HCT116 (cell line): ENCODE results near the gene SVIL. TPM values are rescaled to one million over a fixed set of nuclear protein-coding genes. Genes with fewer than 3 reads are reported as not detected.

Source experiments
- ATAC-seq: fragments of 200-7000 bp; cut with Tn5 transposase; 2 replicates; pipeline ENCODE4 v1.9.1; 2020; ENCODE audit warnings: mild to moderate bottlenecking, moderate library complexity
- BruUV-seq: library from RNA; stranded (reverse); fragments of 400-500 nt; replicated peaks from 2 replicates; lab custom pipeline; 2021; lab: Mats Ljungman, UMichigan
- CTCF ChIA-PET: fragments of 300-600 bp; sonication (Branson Sonifier 250); formaldehyde crosslinking; loops from one replicate; lab custom pipeline; 2021; ENCODE audit warnings: antibody characterized with exemption; lab: Charles Lee
- POLR2A ChIA-PET: fragments of 300-600, 350-600 bp; sonication (Branson Sonifier 250); formaldehyde crosslinking; loops from one replicate; lab custom pipeline; 2021; ENCODE audit warnings: antibody characterized with exemption; lab: Charles Lee
- RAD21 ChIA-PET, 2 experiments: fragments of 300-600 bp; sonication (Branson Sonifier 250); formaldehyde crosslinking; loops; one replicate each; lab custom pipeline; 2023; ENCODE audit warnings: low total read pairs in 2 of 2; ENCODE audit not compliant: uncharacterized antibody in 2 of 2, unreplicated experiment in 2 of 2, low non-redundant PET in 1 of 2; lab: Charles Lee
- DNase-seq: peaks from one replicate; pipeline ENCODE4 v3.0.0-alpha.2; 2010; ENCODE audit warnings: low read depth, low spot score
- H2AFZ ChIP-seq: fragments of 200-600 bp; shearing (Covaris generic), sonication (generic); 2 replicates; pipeline ENCODE4 v1.6.1; 2017; ENCODE audit warnings: low read depth, mixed run types, mixed read lengths, antibody characterized with exemption, low read length; ENCODE audit not compliant: poor library complexity, severe bottlenecking
- H3K27ac ChIP-seq: 2 replicates; pipeline ENCODE4 v1.5.1; 2012; ENCODE audit warnings: low read depth, low read length
- H3K27me3 ChIP-seq: fragments of 200-600 bp; sonication (generic); 2 replicates; pipeline ENCODE4 v1.6.1; 2016; ENCODE audit warnings: mixed run types, low read length, mixed read lengths; ENCODE audit not compliant: insufficient read depth
- H3K36me3 ChIP-seq, 2 experiments: fragments of 200-500 bp in 1 of 2; fragments of 200-600 bp in 1 of 2; sonication (Bioruptor generic) in 1 of 2; sonication (generic) in 1 of 2; 2 replicates each; pipeline versions ENCODE4 v1.5.1 to v1.6.1; 2014 to 2016; ENCODE audit warnings: low read length in 2 of 2, inconsistent platforms in 1 of 2, mixed read lengths in 1 of 2, mixed run types in 1 of 2; ENCODE audit not compliant: insufficient read depth in 2 of 2, control insufficient read depth in 1 of 2
- H3K4me1 ChIP-seq, 2 experiments: fragments of 200-600 bp in 1 of 2; sonication (generic) in 1 of 2; 2 replicates each; pipeline versions ENCODE4 v1.5.1 to v1.6.1; 2012 to 2017; ENCODE audit warnings: low read length in 2 of 2, inconsistent platforms in 1 of 2, mild to moderate bottlenecking in 1 of 2, mixed read lengths in 1 of 2, mixed run types in 1 of 2, moderate library complexity in 1 of 2; ENCODE audit not compliant: insufficient read depth in 2 of 2, control insufficient read depth in 1 of 2
- H3K4me2 ChIP-seq: fragments of 200-600 bp; sonication (generic); 2 replicates; pipeline ENCODE4 v1.6.1; 2017; ENCODE audit warnings: mixed run types, low read length, mixed read lengths
- H3K4me3 ChIP-seq, 2 experiments: fragments of 200-600 bp in 1 of 2; sonication (generic) in 1 of 2; replicated peaks in 1 of 2; 2 replicates each; pipeline ENCODE4 v1.5.1; 2011 to 2016; ENCODE audit warnings: low read length in 2 of 2, control low read depth in 1 of 2, low read depth in 1 of 2, mild to moderate bottlenecking in 1 of 2, mixed read lengths in 1 of 2, mixed run types in 1 of 2
- H3K79me2 ChIP-seq: fragments of 200-600 bp; sonication (generic); 2 replicates; pipeline ENCODE4 v1.6.1; 2017; ENCODE audit warnings: mild to moderate bottlenecking, mixed run types, low read length, moderate library complexity, mixed read lengths; ENCODE audit not compliant: insufficient read depth
- H3K9ac ChIP-seq: fragments of 200-600 bp; sonication (generic); 2 replicates; pipeline ENCODE4 v1.6.1; 2016; ENCODE audit warnings: low read length, mixed read lengths
- H3K9me2 ChIP-seq: fragments of 200-600 bp; sonication (generic), shearing (Covaris generic); 2 replicates; pipeline ENCODE4 v1.6.1; 2017; ENCODE audit warnings: mixed run types, mild to moderate bottlenecking, moderate library complexity; ENCODE audit not compliant: insufficient read depth
- H3K9me3 ChIP-seq, 2 experiments: fragments of 200-500 bp in 1 of 2; fragments of 200-600 bp in 1 of 2; sonication (Bioruptor generic) in 1 of 2; sonication (generic) in 1 of 2; 2 replicates each; pipeline ENCODE4 v1.6.1; 2014 to 2017; ENCODE audit warnings: low read length in 2 of 2, mixed read lengths in 2 of 2, inconsistent platforms in 1 of 2, low read depth in 1 of 2, mild to moderate bottlenecking in 1 of 2, mixed run types in 1 of 2, moderate library complexity in 1 of 2; ENCODE audit not compliant: control insufficient read depth in 1 of 2, insufficient read depth in 1 of 2
- H4K20me1 ChIP-seq: fragments of 200-600 bp; sonication (generic), shearing (Covaris generic); 2 replicates; pipeline ENCODE4 v1.6.1; 2017; ENCODE audit warnings: mixed run types, mild to moderate bottlenecking, moderate library complexity; ENCODE audit not compliant: insufficient read depth
- CBX3 ChIP-seq: IDR thresholded peaks from 2 replicates; pipeline ENCODE4 v1.6.1; 2012; ENCODE audit warnings: low read depth
- EGR1 ChIP-seq: IDR thresholded peaks from 2 replicates; pipeline ENCODE4 v1.6.1; 2012; ENCODE audit warnings: low read depth
- ELF1 ChIP-seq: IDR thresholded peaks from 2 replicates; pipeline ENCODE4 v1.6.1; 2012; ENCODE audit warnings: low read depth, borderline replicate concordance
- EZH2 ChIP-seq: fragments of 200-600 bp; sonication (generic); IDR thresholded peaks from 2 replicates; pipeline ENCODE4 v1.6.1; 2017; ENCODE audit warnings: antibody characterized with exemption, mixed run types
- EZH2phosphoT487 ChIP-seq: fragments of 200-600 bp; IDR thresholded peaks from 2 replicates; pipeline ENCODE4 v1.6.1; 2018; ENCODE audit warnings: antibody characterized with exemption, borderline replicate concordance
- POLR2A ChIP-seq: IDR thresholded peaks from 2 replicates; pipeline ENCODE4 v1.7.0; 2011; ENCODE audit warnings: borderline replicate concordance; ENCODE audit not compliant: insufficient read depth, insufficient read length; ENCODE audit errors: extremely low read depth
- POLR2AphosphoS5 ChIP-seq: IDR thresholded peaks from 2 replicates; pipeline ENCODE4 v1.6.1; 2011; ENCODE audit warnings: mild to moderate bottlenecking, low read depth, low read length, moderate library complexity
- RAD21 ChIP-seq: IDR thresholded peaks from 2 replicates; pipeline ENCODE4 v1.6.1; 2012; ENCODE audit warnings: low read depth, mild to moderate bottlenecking
- SP1 ChIP-seq: IDR thresholded peaks from 2 replicates; pipeline ENCODE4 v1.6.1; 2012; ENCODE audit warnings: low read depth
- SRF ChIP-seq: IDR thresholded peaks from 2 replicates; pipeline ENCODE4 v1.6.1; 2012; ENCODE audit warnings: low read depth
- TCF7L2 ChIP-seq: IDR thresholded peaks from 2 replicates; pipeline ENCODE4 v1.7.0; 2011; ENCODE audit warnings: borderline replicate concordance, inconsistent platforms; ENCODE audit not compliant: insufficient read depth, insufficient read length; ENCODE audit errors: extremely low read depth
- YY1 ChIP-seq: IDR thresholded peaks from 2 replicates; pipeline ENCODE4 v1.6.1; 2011; ENCODE audit warnings: low read length, low read depth, moderate library complexity, mild to moderate bottlenecking; ENCODE audit not compliant: insufficient replicate concordance; ENCODE audit errors: extremely low read depth
- ZFX ChIP-seq: fragments of 450-650 bp; IDR thresholded peaks from 2 replicates; pipeline ENCODE4 v1.6.1; 2017
- ZNF274 ChIP-seq: fragments of 200-500 bp; sonication (Bioruptor generic); IDR thresholded peaks from 2 replicates; pipeline ENCODE4 v1.6.1; 2014; ENCODE audit warnings: mild to moderate bottlenecking, low read depth, low read length, inconsistent platforms
- intact Hi-C: fragments of 100-400 bp; cut with micrococcal nuclease; formaldehyde crosslinking; loops from 2 replicates; pipeline ENCODE4 v1.10.0; 2022
- total RNA-seq: library from RNA; stranded (reverse); gene quantifications from one replicate; pipeline ENCODE4 v1.2.1, GENCODE V29; 2021; ENCODE audit not compliant: unreplicated experiment
- TF ChIP-seq, protein P1 (sequence below): IDR thresholded peaks from 2 replicates; pipeline ENCODE4 v1.6.1; 2012; ENCODE audit warnings: low read depth
- TF ChIP-seq, protein P2 (sequence below): IDR thresholded peaks from 2 replicates; pipeline ENCODE4 v1.6.1; 2012
- TF ChIP-seq, protein P3 (sequence below): IDR thresholded peaks from 2 replicates; pipeline ENCODE4 v1.6.1; 2012

SVIL gene
- total RNA-seq, 1 experiment from 2014 or later, result 27.0 TPM

DNA sequence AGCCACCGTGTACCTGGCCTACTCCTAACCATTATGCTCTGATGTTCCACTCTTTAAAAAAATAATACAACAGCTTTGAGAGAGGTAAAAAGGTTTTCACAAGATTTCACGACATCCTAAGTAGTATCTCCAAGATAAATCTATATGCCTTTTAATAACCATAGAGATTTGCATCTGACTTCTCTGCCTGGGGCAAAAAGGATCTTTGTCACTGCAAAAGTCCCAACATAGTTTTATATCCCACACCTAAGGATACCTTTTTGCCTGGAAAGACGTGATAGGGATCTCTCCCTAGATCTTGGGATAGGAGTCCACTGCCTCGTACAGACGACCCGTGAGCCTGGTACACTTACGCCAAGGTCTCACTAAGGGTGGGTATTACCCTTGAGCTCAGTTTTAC lies 31.4 kb upstream of the SVIL start (continued):
- TF ChIP-seq, protein P1, sequence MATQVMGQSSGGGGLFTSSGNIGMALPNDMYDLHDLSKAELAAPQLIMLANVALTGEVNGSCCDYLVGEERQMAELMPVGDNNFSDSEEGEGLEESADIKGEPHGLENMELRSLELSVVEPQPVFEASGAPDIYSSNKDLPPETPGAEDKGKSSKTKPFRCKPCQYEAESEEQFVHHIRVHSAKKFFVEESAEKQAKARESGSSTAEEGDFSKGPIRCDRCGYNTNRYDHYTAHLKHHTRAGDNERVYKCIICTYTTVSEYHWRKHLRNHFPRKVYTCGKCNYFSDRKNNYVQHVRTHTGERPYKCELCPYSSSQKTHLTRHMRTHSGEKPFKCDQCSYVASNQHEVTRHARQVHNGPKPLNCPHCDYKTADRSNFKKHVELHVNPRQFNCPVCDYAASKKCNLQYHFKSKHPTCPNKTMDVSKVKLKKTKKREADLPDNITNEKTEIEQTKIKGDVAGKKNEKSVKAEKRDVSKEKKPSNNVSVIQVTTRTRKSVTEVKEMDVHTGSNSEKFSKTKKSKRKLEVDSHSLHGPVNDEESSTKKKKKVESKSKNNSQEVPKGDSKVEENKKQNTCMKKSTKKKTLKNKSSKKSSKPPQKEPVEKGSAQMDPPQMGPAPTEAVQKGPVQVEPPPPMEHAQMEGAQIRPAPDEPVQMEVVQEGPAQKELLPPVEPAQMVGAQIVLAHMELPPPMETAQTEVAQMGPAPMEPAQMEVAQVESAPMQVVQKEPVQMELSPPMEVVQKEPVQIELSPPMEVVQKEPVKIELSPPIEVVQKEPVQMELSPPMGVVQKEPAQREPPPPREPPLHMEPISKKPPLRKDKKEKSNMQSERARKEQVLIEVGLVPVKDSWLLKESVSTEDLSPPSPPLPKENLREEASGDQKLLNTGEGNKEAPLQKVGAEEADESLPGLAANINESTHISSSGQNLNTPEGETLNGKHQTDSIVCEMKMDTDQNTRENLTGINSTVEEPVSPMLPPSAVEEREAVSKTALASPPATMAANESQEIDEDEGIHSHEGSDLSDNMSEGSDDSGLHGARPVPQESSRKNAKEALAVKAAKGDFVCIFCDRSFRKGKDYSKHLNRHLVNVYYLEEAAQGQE, result no peak
- TF ChIP-seq TCF7L2 (no peak), ZFX (no peak), YY1 (no peak)
- TF ChIP-seq, protein P2, sequence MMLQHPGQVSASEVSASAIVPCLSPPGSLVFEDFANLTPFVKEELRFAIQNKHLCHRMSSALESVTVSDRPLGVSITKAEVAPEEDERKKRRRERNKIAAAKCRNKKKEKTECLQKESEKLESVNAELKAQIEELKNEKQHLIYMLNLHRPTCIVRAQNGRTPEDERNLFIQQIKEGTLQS, result no peak

DNA sequence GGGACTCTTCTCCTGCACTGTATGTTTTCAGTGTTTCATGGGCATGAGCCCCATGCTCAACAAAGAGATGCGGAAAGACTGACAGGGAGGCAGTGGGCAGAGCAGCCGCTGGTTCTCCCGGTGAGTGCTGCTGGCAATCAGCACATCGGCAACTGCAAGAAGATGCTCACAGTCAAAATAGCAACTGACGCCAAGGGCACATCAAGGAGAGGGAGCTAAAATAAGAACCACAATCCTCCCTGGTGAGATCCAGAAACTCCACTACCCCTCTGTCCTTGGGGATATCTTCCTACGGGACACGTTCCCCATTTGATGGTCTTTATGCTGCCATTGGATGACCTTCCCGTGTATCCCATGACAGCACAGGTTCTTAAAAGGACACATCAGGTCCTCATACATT lies 28.9 kb upstream of the SVIL start:
- H3K4me3 ChIP-seq, result no peak overlapping the region
- ATAC-seq, result no peak
- no peaks in the 10 kb centered on the region for H3K9me2 ChIP-seq
- H3K27me3 ChIP-seq, result no peaks in the 10 kb centered on the region
- no peak overlapping the region for H2AFZ ChIP-seq
- BruUV-seq, result no TSS peak
- peaks cover 12% of the 10 kb centered on the region; the same call in 1 of the 2 replicates for H3K79me2 ChIP-seq
- CTCF ChIA-PET, result no interaction called here
- TF ChIP-seq SRF (no peak), POLR2AphosphoS5 (no peak), YY1 (no peak), RAD21 (no peak), CBX3 (no peak), POLR2A (no peak), EZH2phosphoT487 (no peak), ZFX (no peak), EGR1 (no peak), ZNF274 (no peak), EZH2 (no peak), ELF1 (no peak), SP1 (no peak)
- TF ChIP-seq, protein P3, sequence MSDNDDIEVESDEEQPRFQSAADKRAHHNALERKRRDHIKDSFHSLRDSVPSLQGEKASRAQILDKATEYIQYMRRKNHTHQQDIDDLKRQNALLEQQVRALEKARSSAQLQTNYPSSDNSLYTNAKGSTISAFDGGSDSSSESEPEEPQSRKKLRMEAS, result no peak
- TF ChIP-seq, protein P2, result no peak
- TF ChIP-seq, protein P1, result no peak
- no peaks in the 10 kb centered on the region for H4K20me1 ChIP-seq
- RAD21 ChIA-PET, result no interaction called here
- H3K9ac ChIP-seq, result no peak overlapping the region
- H3K4me2 ChIP-seq, result no peak overlapping the region
- H3K27ac ChIP-seq, result no peak overlapping the region
- DNase-seq, result no peak
- no peaks in the 10 kb centered on the region for H3K9me3 ChIP-seq
- H3K4me1 ChIP-seq, result peaks cover 34 to 57% of the 10 kb centered on the region in 2 experiments
- no peaks in the 10 kb centered on the region for H3K36me3 ChIP-seq
- intact Hi-C loops, result no loop called here
- POLR2A ChIA-PET, result no interaction called here
